HUDEP-2 (cell line): ENCODE results near the gene FAM47E.
"Not testable (repeated sequence)": the region's sequence is repeated elsewhere in the genome, so short reads cannot be mapped to it uniquely, and the experiment has no call there.

Source experiments
- DNase-seq, 76 experiments: peaks; one replicate each; lab custom pipeline; 2025; ENCODE audit not compliant: unreplicated experiment in 76 of 76; lab: John Stamatoyannopoulos, UW

Gene FAM47E

GRCh38 chr4:76266627-76267026, 15.1 kb downstream of the FAM47E start:
- no peak for DNase-seq

GRCh38 chr4:76267811-76268210, 16.3 kb downstream of the FAM47E start:
- no peak for DNase-seq

GRCh38 chr4:76270244-76271175, 19.0 kb downstream of the FAM47E start:
- DNase-seq, result no peak

- no peak for DNase-seq
Measured at GRCh38 chr4:76271248-76271647, 19.7 kb downstream of the FAM47E start.

- no peak for DNase-seq
Measured at GRCh38 chr4:76272073-76272472, 20.6 kb downstream of the FAM47E start.

GRCh38 chr4:76272582-76272981, 21.1 kb downstream of the FAM47E start:
- no peak for DNase-seq

GRCh38 chr4:76272999-76273398, 21.5 kb downstream of the FAM47E start:
- DNase-seq, result no peak

- no peak for DNase-seq
Measured at GRCh38 chr4:76275486-76276124, 24.1 kb downstream of the FAM47E start.

- DNase-seq, result no peak
Measured at GRCh38 chr4:76276813-76277212, 25.3 kb downstream of the FAM47E start.

- DNase-seq, result peak in 1 of 76 experiments; percentile 0
Measured at GRCh38 chr4:76277667-76278066, 26.1 kb downstream of the FAM47E start.

- no peak for DNase-seq
Measured at GRCh38 chr4:76278583-76278982, 27.1 kb downstream of the FAM47E start.

GRCh38 chr4:76279462-76279861, 27.9 kb downstream of the FAM47E start:
- no peak for DNase-seq

GRCh38 chr4:76280488-76281441, 29.2 kb downstream of the FAM47E start:
- no peak for DNase-seq

- DNase-seq, result not testable (repeated sequence)
Measured at GRCh38 chr4:76281594-76281993, 30.1 kb downstream of the FAM47E start.

GRCh38 chr4:76282941-76283689, 31.6 kb downstream of the FAM47E start:
- no peak for DNase-seq

GRCh38 chr4:76283900-76284299, 32.4 kb downstream of the FAM47E start:
- DNase-seq, result no peak

- not testable (repeated sequence) for DNase-seq
Measured at GRCh38 chr4:76287811-76288210, 36.3 kb downstream of the FAM47E start.

GRCh38 chr4:76292730-76293129, 41.2 kb downstream of the FAM47E start:
- DNase-seq, result no peak

- no peak for DNase-seq
Measured at GRCh38 chr4:76293772-76294171, 42.3 kb downstream of the FAM47E start.

- no peak for DNase-seq
Measured at GRCh38 chr4:76296286-76296820, 44.8 kb downstream of the FAM47E start.
